ENCODE results near the gene TK1. TPM values are rescaled to one million over a fixed set of nuclear protein-coding genes. Genes with fewer than 3 reads are reported as not detected.

Gene TK1
- total RNA-seq, 1 donor from 2014 or later: 6.6 TPM

DNA sequence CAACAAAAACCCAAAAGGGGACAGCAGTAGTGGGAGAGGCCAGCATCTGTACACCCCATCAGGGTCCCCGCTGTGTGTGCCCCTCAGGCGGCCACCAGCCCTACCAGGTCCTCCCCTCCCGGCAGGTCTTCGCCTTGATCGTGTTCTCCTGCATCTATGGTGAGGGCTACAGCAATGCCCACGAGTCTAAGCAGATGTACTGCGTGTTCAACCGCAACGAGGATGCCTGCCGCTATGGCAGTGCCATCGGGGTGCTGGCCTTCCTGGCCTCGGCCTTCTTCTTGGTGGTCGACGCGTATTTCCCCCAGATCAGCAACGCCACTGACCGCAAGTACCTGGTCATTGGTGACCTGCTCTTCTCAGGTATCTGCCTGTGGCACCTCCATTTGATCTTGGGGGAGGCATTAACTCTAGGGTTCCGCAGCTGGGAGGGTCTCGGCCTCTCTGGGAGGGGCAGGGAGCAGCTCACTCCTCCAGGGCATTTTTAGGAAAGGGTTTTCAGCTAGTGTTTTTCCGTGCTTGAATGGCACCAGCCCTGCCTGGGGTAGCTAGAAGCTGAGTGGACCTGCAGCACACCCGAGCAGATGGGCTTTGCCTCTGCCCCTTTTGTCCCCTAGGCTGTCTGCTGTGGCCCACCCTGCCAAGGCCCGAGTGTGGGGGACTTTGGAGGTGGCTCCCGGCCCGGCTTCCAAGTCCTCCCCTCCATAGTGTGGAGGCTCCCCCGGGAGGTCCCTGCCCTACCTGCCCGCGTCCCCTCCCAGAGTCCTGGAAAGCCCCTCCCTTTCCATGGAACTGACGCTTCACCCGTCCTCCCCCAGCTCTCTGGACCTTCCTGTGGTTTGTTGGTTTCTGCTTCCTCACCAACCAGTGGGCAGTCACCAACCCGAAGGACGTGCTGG, 15.9 kb downstream of the TK1 start:
- TF ChIP-seq, protein P1, sequence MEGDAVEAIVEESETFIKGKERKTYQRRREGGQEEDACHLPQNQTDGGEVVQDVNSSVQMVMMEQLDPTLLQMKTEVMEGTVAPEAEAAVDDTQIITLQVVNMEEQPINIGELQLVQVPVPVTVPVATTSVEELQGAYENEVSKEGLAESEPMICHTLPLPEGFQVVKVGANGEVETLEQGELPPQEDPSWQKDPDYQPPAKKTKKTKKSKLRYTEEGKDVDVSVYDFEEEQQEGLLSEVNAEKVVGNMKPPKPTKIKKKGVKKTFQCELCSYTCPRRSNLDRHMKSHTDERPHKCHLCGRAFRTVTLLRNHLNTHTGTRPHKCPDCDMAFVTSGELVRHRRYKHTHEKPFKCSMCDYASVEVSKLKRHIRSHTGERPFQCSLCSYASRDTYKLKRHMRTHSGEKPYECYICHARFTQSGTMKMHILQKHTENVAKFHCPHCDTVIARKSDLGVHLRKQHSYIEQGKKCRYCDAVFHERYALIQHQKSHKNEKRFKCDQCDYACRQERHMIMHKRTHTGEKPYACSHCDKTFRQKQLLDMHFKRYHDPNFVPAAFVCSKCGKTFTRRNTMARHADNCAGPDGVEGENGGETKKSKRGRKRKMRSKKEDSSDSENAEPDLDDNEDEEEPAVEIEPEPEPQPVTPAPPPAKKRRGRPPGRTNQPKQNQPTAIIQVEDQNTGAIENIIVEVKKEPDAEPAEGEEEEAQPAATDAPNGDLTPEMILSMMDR (IDR thresholded peaks at IDR 0.05): no peak
- DNase-seq (no peak), ATAC-seq (no peak)
- intact Hi-C loops (cut with DNase I): loop anchor here (10.0 kb wide), 1 partner anchor 46 kb away; the partner anchor contains the start of gene TMC6
- no peaks in the 10 kb centered on the region for H3K27me3 ChIP-seq (ENCODE audit: low read depth)
- H3K4me3 ChIP-seq: no peak overlapping the region
- H3K9me3 ChIP-seq: no peaks in the 10 kb centered on the region
- H3K36me3 ChIP-seq: peaks cover 26% of the 10 kb centered on the region
- H3K27ac ChIP-seq: peak overlapping the region; percentile 85
- H3K4me1 ChIP-seq: peaks cover 74% of the 10 kb centered on the region

DNA sequence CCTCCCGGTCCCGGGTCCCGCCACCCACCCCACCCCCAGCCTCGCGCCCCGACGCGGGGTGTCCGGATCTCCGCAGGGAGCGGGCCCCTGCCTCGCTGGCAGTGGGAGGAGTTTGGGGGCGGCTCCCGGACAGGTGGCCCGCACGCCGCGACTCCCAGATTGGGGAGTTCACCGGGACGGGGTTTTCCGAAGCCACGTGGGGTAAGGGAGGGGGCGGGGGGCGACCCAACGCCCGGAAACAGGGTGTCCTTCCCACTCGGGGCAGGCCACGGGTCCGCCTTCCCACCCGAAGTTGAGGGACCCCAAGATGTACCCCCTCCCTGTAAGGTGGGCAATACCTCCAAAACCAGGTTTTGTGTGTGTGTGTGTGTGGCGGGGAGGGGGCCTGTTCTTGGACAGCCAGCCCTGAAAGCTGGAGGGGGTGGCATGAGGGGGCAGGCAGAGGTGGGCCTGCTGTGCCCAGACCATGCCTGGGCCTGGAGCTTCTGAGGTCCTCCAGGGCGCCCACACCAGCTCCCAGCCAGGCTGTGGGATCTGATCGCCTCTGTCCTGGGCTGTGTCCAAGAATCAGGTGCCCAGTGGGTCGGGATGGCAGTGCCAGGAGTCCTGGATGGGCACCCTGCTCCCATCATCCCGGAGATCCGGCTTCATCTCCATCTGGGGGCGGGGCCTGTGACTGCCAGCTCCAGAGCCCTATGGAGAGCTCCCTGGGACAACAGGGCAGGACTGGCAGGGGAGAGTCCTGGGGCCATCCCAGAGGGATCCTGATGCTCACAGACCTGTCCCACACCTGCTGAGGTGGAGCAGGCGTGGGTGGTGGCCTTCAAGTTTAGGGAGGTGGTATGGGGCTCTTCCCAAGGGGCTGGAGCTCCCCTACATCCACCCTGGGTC, 17.7 kb downstream of the TK1 start:
- DNase-seq: peak; percentile 76
- no peaks in the 10 kb centered on the region for H3K27me3 ChIP-seq (ENCODE audit: low read depth)
- no peaks in the 10 kb centered on the region for H3K9me3 ChIP-seq
- peak overlapping the region; percentile 86 for H3K27ac ChIP-seq
- TF ChIP-seq, protein P1 (IDR thresholded peaks at IDR 0.05): no peak
- intact Hi-C loops (cut with DNase I): no loop called here
- peak; percentile 40 to 67 for ATAC-seq
- H3K36me3 ChIP-seq: peaks cover 26% of the 10 kb centered on the region
- peaks cover 57% of the 10 kb centered on the region for H3K4me1 ChIP-seq
- H3K4me3 ChIP-seq: peak overlapping the region; percentile 90

DNA sequence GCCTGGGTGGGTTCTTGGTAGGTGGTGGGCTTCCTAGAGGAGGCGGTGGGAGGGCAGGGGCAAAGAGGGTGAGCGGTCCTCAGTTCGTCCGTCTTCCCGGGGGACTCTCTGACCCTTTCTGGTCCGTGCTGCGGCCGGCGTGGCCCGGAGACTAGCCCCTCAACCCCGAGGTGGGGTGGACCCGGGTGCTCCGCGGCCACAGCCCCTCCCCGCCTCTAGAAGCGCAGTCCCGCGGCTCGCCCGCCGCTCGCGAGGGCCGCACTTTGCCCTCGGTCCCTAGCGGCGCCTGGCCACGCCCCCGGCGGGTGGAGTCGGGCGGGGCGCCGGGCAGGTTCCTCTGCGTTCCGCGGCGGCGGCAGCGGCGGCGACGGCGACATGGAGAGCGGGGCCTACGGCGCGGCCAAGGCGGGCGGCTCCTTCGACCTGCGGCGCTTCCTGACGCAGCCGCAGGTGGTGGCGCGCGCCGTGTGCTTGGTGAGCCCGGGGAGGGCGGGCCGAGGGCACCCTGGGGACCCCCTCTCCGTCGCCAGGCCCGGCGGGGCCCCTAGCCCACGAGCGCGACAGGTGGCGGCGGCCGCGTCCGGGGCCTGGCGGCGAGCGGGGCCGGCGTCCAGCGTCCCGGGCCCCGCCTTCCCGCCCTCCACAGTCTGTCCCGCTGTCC, 18.5 kb downstream of the TK1 start, which contains the start of gene SYNGR2:
TSS of gene SYNGR2 (plus strand) at position 340 of the 661 bp plus-strand sequence. CDS start at position 376, 36 bp downstream.
- H3K36me3 ChIP-seq: peaks cover 25% of the 10 kb centered on the region
- intact Hi-C loops (cut with DNase I): no loop called here
- ATAC-seq (peak; percentile 86 to 90), DNase-seq (peak; percentile 93)
- no peaks in the 10 kb centered on the region for H3K27me3 ChIP-seq (ENCODE audit: low read depth)
- H3K9me3 ChIP-seq: no peaks in the 10 kb centered on the region
- H3K4me3 ChIP-seq: peak within 1 kb of the TSS; percentile 90
- peaks cover 49% of the 10 kb centered on the region for H3K4me1 ChIP-seq
- peak within 1 kb of the TSS; percentile 86 for H3K27ac ChIP-seq
- TF ChIP-seq, protein P1 (IDR thresholded peaks at IDR 0.05): no peak

DNA sequence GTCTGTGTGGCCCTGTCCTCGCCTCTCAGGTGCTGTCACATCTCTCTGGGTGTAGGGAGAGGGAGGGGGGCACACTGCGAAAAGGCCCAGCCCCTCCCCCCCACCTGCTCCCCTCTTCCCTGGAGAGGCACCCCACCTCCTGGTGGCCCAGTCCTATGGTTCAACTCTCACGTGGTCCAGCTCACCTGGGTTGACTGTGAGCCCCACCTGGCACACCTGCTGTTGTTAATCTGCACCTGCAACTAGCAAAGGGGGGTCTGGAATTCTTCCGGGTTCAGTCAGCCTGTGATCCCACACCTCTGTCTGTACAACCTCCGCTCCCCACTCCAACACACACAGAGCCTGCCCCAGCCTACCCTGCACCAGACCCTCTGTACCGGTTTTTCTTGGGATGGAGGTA, 20.4 kb downstream of the TK1 start:
- Histone ChIP-seq H3K27ac (no peak overlapping the region), H3K9me3 (no peaks in the 10 kb centered on the region), H3K4me3 (no peak overlapping the region), H3K27me3 (ENCODE audit: low read depth) (no peaks in the 10 kb centered on the region), H3K4me1 (peaks cover 29% of the 10 kb centered on the region), H3K36me3 (peaks cover 6% of the 10 kb centered on the region)
- DNase-seq (no peak), ATAC-seq (no peak)
- TF ChIP-seq, protein P1 (IDR thresholded peaks at IDR 0.05): no peak
- intact Hi-C loops (cut with DNase I): no loop called here
